Uterus (tissue), 2 donors: Measurements from ENCODE around the gene KLRC4.
"Not testable (repeated sequence)": the region's sequence is repeated elsewhere in the genome, so short reads cannot be mapped to it uniquely, and the experiment has no call there.

Experiments used
- POLR2A ChIP-seq, 2 donors: fragments of 450-650 bp; IDR thresholded peaks; one replicate each; pipeline ENCODE4 v1.6.1; 2016; ENCODE audit warnings: antibody characterized with exemption in 2 of 2, mild to moderate bottlenecking in 1 of 2, moderate library complexity in 1 of 2
- TF ChIP-seq, protein P1 (sequence below), 4 experiments: fragments of 200-600 bp in 2 of 4; fragments of 450-650 bp in 2 of 4; sonication (generic) in 2 of 4; IDR thresholded peaks; one replicate each; pipeline ENCODE4 v1.5.1; 2016 to 2019; ENCODE audit warnings: antibody characterized with exemption in 4 of 4, mild to moderate bottlenecking in 2 of 4, moderate library complexity in 1 of 4

GRCh38 chr12:10430623-10431022 lies 21.1 kb upstream of the KLRC4 start:
- TF ChIP-seq, protein P1, sequence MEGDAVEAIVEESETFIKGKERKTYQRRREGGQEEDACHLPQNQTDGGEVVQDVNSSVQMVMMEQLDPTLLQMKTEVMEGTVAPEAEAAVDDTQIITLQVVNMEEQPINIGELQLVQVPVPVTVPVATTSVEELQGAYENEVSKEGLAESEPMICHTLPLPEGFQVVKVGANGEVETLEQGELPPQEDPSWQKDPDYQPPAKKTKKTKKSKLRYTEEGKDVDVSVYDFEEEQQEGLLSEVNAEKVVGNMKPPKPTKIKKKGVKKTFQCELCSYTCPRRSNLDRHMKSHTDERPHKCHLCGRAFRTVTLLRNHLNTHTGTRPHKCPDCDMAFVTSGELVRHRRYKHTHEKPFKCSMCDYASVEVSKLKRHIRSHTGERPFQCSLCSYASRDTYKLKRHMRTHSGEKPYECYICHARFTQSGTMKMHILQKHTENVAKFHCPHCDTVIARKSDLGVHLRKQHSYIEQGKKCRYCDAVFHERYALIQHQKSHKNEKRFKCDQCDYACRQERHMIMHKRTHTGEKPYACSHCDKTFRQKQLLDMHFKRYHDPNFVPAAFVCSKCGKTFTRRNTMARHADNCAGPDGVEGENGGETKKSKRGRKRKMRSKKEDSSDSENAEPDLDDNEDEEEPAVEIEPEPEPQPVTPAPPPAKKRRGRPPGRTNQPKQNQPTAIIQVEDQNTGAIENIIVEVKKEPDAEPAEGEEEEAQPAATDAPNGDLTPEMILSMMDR (IDR thresholded peaks at IDR 0.05), result not testable (repeated sequence)
- TF ChIP-seq POLR2A (IDR thresholded peaks at IDR 0.05), result not testable (repeated sequence)
